C4-2B (cell line): ENCODE measurements around the gene VAC14.

Experiments
- ZFX ChIP-seq: fragments of 450-650 bp; IDR thresholded peaks from 2 replicates; pipeline ENCODE4 v1.6.1; 2017
- TF ChIP-seq, protein P1 (sequence below): fragments of 450-650 bp; conservative IDR thresholded peaks from 2 replicates; pipeline ENCODE4 v1.5.1; 2017; ENCODE audit warnings: mild to moderate bottlenecking

- TF ChIP-seq, protein P1, sequence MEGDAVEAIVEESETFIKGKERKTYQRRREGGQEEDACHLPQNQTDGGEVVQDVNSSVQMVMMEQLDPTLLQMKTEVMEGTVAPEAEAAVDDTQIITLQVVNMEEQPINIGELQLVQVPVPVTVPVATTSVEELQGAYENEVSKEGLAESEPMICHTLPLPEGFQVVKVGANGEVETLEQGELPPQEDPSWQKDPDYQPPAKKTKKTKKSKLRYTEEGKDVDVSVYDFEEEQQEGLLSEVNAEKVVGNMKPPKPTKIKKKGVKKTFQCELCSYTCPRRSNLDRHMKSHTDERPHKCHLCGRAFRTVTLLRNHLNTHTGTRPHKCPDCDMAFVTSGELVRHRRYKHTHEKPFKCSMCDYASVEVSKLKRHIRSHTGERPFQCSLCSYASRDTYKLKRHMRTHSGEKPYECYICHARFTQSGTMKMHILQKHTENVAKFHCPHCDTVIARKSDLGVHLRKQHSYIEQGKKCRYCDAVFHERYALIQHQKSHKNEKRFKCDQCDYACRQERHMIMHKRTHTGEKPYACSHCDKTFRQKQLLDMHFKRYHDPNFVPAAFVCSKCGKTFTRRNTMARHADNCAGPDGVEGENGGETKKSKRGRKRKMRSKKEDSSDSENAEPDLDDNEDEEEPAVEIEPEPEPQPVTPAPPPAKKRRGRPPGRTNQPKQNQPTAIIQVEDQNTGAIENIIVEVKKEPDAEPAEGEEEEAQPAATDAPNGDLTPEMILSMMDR = no peak
- no peak for TF ChIP-seq ZFX
Observed at GRCh38 chr16:70756071-70756470, 44.9 kb downstream of the VAC14 start.
